GM18870 (cell line): ENCODE measurements around the gene KCNH6.

Source experiments
- ATAC-seq: cut with Tn5 transposase; IDR thresholded peaks from one replicate; pipeline ENCODE4 v1.9.1; 2021; ENCODE audit warnings: moderate library complexity; ENCODE audit not compliant: unreplicated experiment

KCNH6 gene

DNA sequence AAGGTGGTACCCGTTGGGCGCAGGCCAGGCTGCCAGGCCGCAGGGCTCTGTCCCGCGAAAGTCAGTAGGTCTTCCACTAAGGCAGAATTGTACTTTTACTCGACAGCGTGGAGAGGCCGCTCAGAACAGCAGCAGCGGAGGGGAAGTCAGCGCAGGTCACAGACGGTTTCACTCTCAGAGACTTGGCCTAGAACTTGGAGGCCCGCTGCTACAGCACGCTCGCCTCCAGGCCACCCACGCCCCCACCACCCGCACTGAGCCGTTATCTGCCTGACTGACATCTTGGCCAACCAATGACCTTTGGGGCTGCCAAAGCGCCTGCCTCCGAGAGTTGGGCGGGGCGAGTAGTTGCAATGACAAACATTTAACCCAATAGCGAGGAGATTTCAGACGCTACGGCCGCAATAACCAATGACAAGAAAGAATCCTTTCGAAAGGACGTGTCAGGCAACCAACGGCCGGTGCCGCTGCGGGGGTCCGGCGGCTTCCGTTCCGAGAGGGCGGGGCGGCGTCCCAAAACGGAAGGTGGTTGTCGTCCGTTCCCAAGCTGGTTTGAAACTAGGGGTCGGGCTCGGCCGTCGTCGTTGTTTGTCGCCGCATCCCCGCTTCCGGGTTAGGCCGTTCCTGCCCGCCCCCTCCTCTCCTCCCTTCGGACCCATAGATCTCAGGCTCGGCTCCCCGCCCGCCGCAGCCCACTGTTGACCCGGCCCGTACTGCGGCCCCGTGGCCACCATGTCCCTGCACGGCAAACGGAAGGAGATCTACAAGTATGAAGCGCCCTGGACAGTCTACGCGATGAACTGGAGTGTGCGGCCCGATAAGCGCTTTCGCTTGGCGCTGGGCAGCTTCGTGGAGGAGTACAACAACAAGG is 27.0 kb downstream of the KCNH6 start, which contains the start of gene DCAF7:
Gene DCAF7, plus strand, starts transcription at position 532 of the 871 bp plus-strand sequence. Its CDS starts 201 bp downstream, at position 733.
- peak; percentile 97 for ATAC-seq

DNA sequence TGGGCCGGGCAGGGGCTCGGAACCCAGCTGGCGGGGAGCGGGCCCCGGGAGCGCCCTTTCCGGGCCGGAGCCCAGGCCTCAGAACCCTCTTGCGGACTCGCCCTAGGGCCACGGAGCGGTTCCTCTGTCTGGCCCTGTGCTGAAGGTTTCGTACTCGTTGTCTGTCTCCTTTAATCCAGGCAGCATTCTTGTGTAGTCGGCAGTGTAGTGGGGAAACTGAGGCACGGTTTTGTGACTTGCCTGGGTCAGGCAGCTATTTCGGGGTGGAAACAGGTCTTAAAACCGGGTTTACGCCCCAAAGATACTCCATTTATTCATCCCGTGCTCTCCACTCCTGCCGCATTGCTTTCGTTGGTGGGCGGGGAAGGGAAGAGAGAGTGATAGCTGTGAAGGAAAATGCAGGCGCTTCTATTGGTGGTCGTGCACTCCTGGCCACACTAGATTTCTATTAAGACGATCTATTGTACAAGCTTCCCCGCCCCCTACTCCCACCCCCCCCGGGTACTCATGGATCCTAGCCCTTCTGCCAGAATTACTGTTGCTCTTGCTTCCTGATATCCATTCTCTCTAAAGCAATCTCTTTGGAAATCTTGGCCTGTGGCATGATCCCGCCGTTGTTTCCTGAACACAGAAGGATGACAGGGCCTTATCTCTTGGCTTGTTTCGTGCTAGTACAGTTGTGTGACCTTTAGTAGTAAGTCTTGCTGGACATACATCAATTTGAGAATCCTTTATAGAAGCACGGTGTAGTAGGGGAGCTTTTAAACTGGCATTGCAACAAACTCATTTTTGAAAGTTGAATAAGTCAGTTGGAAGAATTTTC is 27.9 kb downstream of the KCNH6 start:
- no peak for ATAC-seq

DNA sequence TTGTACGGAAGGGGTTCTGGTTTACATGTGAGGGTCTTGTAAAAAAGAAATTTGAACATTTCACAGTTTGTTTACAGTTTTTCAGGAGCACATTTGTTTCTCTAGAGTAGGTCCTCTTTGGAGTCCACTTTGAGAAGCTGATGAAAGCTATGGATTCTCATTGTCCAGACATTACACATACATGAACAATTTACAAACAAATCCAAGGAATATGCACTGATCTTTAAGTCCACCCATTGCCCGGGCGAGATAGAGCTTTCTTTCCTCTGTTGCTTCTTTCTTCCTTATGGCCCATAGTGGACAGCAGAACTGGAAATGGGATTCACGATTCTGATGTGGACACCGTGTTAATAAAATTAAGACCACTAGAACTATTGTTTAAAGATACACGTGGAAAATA is 29.1 kb downstream of the KCNH6 start:
- no peak for ATAC-seq

DNA sequence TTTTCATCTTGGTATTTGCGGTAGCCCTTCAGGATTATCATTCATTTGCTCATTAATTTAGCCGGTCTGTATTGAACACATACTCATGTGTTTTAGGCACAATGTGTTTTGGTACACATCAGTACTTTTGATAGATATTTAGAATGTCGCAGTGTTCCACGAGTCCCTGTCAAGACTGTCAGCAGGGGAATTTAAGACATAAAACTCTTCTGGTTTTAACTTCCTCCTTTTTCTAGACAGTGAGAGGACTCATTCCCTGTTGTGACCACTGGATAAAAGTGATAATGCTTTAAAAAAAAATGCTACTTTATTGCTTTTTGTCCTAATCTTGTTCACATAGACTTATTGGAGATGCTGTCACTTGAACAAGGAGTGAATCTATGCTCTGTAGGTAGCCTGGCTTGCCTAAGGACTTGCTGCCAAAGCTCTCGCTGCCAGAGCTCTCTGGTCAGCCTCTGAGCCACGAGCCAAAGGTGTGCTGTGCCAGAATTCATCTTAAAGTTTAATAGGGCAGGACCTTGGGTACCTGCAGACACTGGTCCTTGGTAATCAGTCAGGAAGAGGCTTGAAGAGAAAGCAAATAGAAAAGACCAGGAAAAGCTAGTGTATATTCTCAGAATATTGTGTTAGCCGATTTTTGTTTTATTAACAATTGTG is 32.5 kb downstream of the KCNH6 start:
- no peak for ATAC-seq

DNA sequence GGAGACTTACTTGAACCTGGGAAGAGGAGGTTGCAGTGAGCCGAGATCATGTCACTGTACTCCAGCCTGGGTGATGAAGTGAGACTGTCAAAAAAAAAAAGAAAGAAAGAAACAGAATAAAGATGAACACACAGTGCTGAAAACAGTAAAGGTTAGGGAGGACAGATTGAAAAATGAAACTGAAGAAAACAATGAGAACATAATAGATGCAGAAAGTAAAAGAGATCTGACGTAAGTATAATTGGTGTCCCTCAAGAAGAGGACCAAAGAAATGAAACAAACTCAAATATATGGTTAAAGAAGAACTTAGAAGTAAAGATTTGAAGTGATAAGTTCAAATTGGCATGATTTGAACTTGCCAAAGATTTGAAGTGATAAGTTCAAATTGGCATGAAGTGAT is 34.3 kb downstream of the KCNH6 start:
- no peak for ATAC-seq

DNA sequence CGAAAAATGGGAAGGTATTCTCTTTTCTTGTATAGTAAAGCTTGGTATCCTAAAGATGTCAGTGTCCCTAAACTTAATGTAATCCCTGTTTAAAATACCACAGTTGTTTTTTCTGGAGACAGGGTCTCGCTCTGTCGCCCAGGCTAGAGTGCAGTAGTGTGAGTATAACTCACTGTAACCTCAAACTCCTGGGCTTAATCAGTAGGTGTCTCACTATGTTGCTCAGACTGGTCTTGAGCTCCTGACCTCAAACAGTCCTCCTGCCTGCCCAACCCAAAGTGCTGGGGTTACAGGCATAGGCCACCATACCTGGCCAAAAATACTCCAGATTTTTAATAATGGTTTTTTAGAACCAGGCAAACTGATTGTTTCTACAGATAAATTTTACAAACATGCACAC is 35.3 kb downstream of the KCNH6 start:
- no peak for ATAC-seq

DNA sequence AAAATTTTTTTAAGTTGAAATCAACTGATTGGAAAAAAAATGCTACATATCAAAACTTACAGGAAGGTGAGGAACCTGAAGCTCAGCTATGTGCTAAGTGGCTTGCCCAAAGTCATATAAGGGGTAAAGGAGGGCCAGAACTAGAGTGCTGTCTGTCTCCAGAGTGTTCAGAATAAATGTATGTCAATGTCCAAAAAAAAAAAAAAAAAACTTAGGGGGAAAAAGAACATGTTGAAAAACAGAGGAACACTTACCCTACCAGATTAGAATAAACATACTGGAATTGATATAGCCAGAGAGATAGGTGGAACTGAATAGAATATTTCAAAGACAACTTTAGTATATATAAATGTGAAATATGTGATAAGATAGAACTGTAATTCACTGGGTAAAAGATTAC is 38.7 kb downstream of the KCNH6 start:
- ATAC-seq, result no peak

DNA sequence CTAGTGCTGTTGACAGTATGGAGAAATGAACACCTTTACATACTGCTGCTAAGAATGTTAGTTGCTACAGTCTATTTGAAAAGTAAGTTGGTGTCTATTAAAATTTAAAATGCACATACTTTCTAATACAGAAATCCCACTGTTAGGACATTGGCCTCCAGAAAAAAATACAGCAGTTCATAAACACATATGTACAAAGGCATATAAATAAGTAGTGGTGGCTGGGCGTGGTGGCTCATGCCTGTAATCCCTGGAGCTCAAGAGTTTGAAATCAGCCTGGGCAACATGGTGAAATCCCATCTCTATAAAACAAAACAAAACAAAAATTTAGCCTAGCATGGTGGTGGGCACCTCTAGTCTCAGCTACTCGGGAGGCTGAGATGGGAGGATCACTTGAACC is 40.2 kb downstream of the KCNH6 start:
- no peak for ATAC-seq

DNA sequence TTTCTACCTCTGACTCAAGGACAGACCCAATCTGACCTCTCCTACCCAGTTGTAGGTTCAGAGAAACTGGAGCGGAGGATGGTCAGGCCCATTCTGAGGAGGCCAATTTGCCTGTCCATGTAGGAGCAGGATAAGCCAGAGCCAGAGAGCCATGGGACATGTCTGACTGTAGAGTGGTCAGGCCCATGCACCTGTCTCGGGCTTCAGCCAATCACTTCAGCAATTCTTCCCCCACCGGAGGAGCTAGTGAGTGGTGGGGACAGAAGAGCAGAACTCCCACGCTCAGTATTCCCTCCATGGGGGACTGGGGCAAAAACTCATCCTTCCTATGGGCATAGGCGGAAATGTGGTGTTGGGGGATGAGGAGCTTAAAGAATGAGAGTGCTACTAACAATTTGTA is 41.4 kb downstream of the KCNH6 start:
- ATAC-seq, result no peak

DNA sequence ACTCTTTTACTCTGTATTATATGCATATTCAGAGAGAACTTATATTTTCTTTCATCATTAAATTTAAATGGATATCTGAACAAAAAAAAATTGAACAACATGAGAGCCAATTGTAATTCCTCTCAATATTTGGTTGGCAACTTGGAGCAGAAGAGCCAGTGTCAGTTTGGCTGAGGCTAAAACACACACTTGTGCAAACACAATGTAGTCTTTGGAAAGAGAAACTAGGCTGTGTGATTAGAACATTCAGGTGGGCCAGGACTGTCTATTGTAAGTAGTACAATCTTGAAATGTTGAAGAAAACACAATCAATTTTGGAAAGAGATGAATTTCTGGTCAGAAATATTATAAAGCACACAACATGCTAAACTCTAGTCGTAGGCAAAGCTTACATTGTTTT is 44.1 kb downstream of the KCNH6 start:
- no peak for ATAC-seq

DNA sequence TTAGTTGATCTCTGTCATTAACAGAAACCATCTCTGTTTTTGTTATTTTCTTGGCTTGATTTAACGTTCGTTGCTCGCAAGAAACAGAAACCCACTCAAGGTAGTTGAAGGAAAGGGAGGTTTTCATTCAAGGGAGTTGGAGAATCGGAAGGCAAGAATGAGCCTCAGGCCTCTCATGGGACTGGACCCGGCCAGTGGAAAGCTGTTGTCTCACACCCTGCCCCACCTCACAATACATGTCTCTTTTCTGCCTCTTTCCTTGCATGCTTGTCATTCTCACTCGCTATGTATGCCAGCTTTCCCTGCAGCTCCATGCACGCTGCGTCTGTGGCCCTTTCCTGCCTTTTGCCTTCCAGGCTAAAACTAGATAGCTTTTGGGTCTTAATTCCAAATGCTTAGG is 45.4 kb downstream of the KCNH6 start:
- ATAC-seq, result no peak

DNA sequence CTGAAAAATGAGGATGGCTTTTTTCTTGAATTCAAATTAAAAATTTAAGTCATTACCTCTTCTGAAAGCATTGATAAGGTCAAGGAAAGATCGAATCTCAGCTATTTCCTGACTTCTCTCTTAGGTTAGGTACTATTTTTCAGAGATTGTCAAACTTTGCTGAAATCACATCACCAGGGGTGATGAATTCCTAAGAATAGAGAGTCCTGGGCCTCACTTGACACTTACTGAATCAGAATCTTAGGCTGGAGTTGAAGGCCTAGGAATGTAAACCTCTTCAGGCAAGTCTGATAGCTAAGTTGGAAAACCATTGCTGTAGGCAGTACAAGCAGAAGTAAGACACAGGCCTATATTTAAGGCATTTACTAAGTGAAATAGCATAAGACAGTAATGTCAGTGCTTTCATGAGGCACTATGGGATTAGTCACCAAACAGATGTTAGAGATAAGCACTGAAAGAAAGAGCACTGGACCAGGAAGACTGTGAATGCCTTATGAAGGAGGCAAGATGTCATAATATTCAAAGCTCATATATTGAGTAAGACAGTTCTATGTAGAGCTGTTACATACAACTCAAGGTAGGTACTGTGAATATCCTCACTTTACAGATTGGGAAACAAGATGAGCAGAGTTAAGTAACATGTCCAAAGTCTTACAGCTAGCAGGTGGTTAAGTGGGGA is 48.6 kb downstream of the KCNH6 start:
- ATAC-seq, result no peak

DNA sequence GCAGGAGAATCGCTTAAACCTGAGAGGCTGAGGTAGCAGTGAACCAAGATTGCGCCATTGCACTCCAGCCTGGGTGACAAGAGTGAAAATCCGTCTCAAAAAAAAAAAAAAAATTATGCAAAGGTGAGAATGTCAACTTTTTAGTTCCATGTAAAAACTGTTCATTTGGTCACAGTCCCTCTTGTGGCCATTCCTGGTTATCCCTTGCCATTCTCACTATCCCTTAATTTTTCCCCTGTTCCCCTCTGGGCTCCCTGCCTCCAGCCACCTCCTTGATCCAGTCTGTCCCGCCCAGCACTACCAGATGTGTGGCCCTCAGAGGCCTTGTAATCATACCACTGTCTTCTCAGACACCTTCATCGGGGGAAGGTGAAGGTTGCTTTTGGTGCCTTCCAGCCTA is 50.5 kb downstream of the KCNH6 start:
- ATAC-seq, result no peak

DNA sequence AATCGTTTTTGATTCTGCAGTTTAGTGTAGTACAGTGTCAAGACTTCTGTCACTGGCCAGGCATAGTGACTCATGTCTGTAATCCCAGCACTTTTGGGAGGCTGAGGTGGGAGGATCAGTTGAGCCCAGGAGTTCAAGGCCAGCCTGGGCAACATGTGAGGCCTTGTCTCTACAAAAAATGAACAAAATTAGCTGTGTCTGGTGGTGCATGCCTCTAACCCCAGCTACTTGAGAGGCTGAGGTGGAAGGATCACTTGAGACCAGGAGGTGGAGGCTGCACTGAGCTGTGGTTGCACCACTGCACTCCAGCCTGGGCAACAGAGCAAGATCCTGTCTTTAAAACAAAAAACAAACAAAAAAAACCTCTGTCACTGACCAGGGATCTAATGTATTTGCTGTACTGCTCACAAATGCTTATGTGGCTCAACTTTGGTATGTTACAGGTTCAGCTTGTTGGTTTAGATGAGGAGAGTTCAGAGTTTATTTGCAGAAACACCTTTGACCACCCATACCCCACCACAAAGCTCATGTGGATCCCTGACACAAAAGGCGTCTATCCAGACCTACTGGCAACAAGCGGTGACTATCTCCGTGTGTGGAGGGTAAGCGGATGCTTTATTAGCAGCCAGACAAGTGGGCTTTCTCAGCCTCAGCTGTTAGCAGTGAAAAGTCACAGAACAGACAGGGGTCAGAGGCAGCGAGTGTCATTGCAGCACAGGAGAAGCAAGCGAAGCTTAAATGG is 55.0 kb downstream of the KCNH6 start:
- no peak for ATAC-seq

DNA sequence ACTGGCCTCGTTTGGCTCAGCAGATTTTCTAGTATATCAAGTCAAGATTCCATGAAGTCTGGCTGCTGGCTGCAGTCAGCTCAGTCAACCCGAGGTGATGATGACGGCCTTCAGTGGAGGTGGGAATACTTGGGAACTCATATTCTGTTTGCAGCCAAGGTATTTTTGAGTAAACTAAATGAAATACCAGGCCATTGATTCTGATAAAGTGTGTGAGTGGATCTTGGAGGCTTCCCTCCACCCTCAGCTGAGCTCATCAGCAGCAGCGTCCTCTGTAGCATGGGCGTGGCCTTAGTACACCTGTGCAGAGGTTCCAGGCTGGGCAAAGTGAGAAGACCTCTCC is 55.6 kb downstream of the KCNH6 start:
- ATAC-seq, result no peak

DNA sequence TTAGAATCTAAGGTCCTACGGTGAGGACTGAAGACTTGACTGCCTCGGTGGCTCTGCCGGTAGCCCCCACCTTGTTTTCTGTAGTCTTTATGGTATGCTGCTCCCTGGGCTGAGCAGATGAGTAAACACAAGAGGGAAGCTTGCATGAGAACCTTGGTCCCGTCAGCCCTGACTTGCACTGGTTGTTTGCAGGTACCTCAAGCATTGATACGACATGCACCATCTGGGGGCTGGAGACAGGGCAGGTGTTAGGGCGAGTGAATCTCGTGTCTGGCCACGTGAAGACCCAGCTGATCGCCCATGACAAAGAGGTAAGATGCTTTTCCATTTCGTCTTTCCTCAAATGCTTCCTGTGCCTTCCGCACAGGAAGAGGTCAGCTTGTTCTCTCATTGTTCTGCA is 56.5 kb downstream of the KCNH6 start:
- ATAC-seq, result no peak

DNA sequence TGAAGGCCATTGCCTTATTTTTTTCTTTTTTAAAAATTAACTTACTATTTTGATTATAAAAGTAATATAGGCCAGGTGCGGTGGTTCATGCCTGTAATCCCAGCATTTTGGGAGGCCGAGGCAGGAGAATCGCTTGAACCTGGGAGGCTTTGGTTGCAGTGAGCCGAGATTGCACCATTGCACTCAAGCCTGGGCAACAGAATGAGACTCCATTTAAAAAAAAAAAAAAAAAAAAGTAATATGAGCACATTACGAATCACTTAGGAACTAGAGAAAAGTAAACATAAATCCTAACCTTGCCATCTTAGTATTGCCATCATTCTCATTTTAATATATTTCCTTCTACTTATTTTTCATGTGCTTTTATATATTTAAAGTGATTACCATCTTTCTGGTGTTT is 64.6 kb downstream of the KCNH6 start:
- ATAC-seq, result no peak

DNA sequence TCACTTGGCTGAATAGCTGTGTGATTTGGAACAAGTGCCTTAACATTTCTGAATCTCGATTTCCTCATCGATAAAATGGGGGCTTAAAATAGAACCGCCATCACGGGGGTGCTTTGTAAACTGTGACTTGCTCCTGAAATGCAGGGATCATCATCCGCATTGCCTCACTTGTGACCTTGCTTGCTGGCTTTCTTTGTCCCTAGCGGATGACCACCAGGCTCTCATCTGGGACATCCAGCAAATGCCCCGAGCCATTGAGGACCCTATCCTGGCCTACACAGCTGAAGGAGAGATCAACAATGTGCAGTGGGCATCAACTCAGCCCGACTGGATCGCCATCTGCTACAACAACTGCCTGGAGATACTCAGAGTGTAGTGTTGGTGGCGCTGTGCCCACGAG is 65.6 kb downstream of the KCNH6 start:
- no peak for ATAC-seq

DNA sequence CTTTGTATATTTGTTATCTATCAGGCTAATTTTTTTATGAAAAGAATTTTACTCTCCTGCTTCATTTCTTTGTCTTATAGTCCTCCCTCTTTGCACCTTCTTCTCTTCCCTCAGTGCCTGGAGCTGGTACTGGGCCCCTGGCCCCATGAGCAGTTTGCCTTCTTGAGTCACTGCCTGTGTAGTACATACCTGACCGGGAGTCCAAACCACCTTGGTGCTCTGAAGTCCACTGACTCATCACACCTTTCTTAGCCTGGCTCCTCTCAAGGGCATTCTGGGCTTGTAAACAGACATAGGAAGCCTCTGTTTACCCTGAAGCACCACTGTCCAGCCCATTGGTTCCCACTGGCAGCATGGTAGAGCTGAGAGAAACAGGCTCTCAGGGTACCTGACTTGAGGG is 66.5 kb downstream of the KCNH6 start:
- no peak for ATAC-seq

DNA sequence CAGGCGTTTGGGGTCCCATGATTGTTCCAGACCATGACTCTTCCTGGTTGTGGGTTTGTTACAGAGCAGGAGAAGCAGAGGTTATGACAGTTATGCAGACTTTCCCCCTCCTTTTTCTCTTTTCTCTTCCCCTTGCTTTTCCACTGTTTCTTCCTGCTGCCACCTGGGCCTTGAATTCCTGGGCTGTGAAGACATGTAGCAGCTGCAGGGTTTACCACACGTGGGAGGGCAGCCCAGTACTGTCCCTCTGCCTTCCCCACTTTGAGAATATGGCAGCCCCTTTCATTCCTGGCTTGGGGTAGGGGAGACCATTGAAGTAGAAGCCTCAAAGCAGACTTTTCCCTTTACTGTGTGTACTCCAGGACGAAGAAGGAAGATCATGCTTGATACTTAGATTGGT is 69.6 kb downstream of the KCNH6 start:
- ATAC-seq, result no peak
